HepG2 (cell line): ENCODE results near the gene SRI. TPM values are rescaled to one million over a fixed set of nuclear protein-coding genes. Genes with fewer than 3 reads are reported as not detected.

Experiments used
- ZNF10 ChIP-seq: sonication (generic); formaldehyde crosslinking; IDR thresholded peaks from 2 replicates; pipeline ENCODE4 v1.4.0; 2020; ENCODE audit warnings: mild to moderate bottlenecking, low read depth, missing genetic modification reagents, borderline replicate concordance
- ZNF713 ChIP-seq: sonication (generic); formaldehyde crosslinking; IDR thresholded peaks from 2 replicates; pipeline ENCODE4 v1.4.0; 2020; ENCODE audit warnings: mild to moderate bottlenecking, missing genetic modification reagents
- polyA plus RNA-seq, 8 experiments: library from polyadenylated mRNA; depleted of rRNA in 3 of 8; stranded (reverse) in 7 of 8; unstranded in 1 of 8; fragments of >200 nt; fragmentation: Illumina TruSeq in 4 of 8; extraction: Trizol in 4 of 8; gene quantifications; 2 replicates each; pipeline versions ENCODE4 v1.2.1 to v1.2.3, GENCODE V29; 2011 to 2016; ENCODE audit warnings: low read depth in 4 of 8, missing spikeins in 1 of 8, mixed read lengths in 1 of 8; ENCODE audit not compliant: insufficient read depth in 1 of 8
- total RNA-seq, 5 experiments: library from RNA; depleted of rRNA; stranded (reverse); fragments of >200 nt; fragmentation: Illumina TruSeq; extraction: Trizol; gene quantifications; 2 replicates each; pipeline ENCODE4 v1.2.3, GENCODE V29; 2016; ENCODE audit warnings: low read depth in 1 of 5
- TF ChIP-seq, protein P1 (sequence below): sonication (generic); formaldehyde crosslinking; IDR thresholded peaks from 2 replicates; pipeline ENCODE4 v1.4.0; 2020; ENCODE audit warnings: missing genetic modification reagents; ENCODE audit errors: not compliant biosample characterization
- TF ChIP-seq, protein P2 (sequence below): sonication (generic); formaldehyde crosslinking; IDR thresholded peaks from 2 replicates; pipeline ENCODE4 v1.4.0; 2020; ENCODE audit warnings: missing genetic modification reagents, borderline replicate concordance

The SRI gene
- total and polyA plus RNA-seq, 2 of the 13 experiments (the other 11 are each of a cell fraction or from before 2014, with no cell fraction given): 0.33 TPM; not detected in 1

DNA sequence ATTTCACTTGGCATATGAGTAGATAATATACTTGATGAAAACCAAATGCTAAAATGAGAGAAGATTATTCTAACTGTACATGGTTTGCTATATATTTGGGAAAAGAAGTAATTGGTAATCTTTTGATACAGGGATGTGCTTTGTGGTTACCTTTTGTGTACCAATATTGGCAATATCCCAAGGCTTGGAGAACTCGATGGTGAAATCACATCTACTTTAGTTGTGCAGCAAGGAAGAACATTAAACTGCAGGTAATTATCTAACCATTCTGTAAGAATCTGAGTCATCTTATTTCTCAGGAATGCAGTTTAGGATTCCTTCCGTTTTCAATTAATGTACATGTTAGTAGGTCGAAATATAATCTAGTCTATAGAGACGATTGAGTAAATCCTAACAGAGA, 64.1 kb downstream of the SRI start (continued):
- TF ChIP-seq, protein P1, sequence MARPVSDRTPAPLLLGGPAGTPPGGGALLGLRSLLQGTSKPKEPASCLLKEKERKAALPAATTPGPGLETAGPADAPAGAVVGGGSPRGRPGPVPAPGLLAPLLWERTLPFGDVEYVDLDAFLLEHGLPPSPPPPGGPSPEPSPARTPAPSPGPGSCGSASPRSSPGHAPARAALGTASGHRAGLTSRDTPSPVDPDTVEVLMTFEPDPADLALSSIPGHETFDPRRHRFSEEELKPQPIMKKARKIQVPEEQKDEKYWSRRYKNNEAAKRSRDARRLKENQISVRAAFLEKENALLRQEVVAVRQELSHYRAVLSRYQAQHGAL: no peak
- TF ChIP-seq ZNF713 (CRISPR knock-in tag) (no peak), ZNF10 (CRISPR knock-in tag) (no peak)
- TF ChIP-seq, protein P2, sequence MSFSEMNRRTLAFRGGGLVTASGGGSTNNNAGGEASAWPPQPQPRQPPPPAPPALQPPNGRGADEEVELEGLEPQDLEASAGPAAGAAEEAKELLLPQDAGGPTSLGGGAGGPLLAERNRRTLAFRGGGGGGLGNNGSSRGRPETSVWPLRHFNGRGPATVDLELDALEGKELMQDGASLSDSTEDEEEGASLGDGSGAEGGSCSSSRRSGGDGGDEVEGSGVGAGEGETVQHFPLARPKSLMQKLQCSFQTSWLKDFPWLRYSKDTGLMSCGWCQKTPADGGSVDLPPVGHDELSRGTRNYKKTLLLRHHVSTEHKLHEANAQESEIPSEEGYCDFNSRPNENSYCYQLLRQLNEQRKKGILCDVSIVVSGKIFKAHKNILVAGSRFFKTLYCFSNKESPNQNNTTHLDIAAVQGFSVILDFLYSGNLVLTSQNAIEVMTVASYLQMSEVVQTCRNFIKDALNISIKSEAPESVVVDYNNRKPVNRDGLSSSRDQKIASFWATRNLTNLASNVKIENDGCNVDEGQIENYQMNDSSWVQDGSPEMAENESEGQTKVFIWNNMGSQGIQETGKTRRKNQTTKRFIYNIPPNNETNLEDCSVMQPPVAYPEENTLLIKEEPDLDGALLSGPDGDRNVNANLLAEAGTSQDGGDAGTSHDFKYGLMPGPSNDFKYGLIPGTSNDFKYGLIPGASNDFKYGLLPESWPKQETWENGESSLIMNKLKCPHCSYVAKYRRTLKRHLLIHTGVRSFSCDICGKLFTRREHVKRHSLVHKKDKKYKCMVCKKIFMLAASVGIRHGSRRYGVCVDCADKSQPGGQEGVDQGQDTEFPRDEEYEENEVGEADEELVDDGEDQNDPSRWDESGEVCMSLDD (CRISPR knock-in tag): no peak

Other genes starting within 250 kb of the SRI start
- gene STEAP4, start 86.9 kb upstream of the SRI start, total RNA-seq (2016; rRNA removed; fragmentation: Illumina TruSeq; extraction: Trizol): not detected in 2 replicates
- gene STEAP4, start 86.9 kb upstream of the SRI start, polyA plus RNA-seq (2011; rRNA removed): not detected in 2 replicates